PC-9 (cell line): Measurements from ENCODE around the gene MACROD1. TPM values are rescaled to one million over a fixed set of nuclear protein-coding genes. Genes with fewer than 3 reads are reported as not detected.

Source experiments
- BruUV-seq: library from RNA; stranded (reverse); fragments of 400-500 nt; replicated peaks from 2 replicates; lab custom pipeline; 2021; lab: Mats Ljungman, UMichigan
- CTCF ChIA-PET: fragments of 300-600 bp; sonication (Branson Sonifier 250); formaldehyde crosslinking; loops from one replicate; lab custom pipeline; 2022; ENCODE audit warnings: antibody characterized with exemption; lab: Charles Lee
- POLR2A ChIA-PET: fragments of 300-600 bp; sonication (Branson Sonifier 250); formaldehyde crosslinking; loops from one replicate; lab custom pipeline; 2022; ENCODE audit warnings: antibody characterized with exemption; ENCODE audit not compliant: unreplicated experiment; lab: Charles Lee
- DNase-seq, 2 experiments: peaks; one replicate each; pipeline versions ENCODE4 v3.0.0 to v3.0.0-alpha.2; 2015 to 2022; ENCODE audit warnings: mixed read lengths in 1 of 2
- H2AFZ ChIP-seq: fragments of 200-600 bp; sonication (generic); 2 replicates; pipeline ENCODE4 v1.8.1; 2017; ENCODE audit warnings: antibody characterized with exemption
- H3F3A ChIP-seq: fragments of 200-600 bp; sonication (generic); 2 replicates; pipeline ENCODE4 v1.8.1; 2017; ENCODE audit warnings: antibody characterized with exemption, mild to moderate bottlenecking, low read depth; ENCODE audit not compliant: insufficient read depth
- H3K27ac ChIP-seq: fragments of 200-600 bp; sonication (generic); 2 replicates; pipeline ENCODE4 v1.6.1; 2016; ENCODE audit warnings: mixed run types
- H3K27me3 ChIP-seq: fragments of 200-600 bp; sonication (generic); 2 replicates; pipeline ENCODE4 v1.6.1; 2016; ENCODE audit warnings: low read depth, mixed run types; ENCODE audit not compliant: insufficient read depth
- H3K36me3 ChIP-seq: fragments of 200-600 bp; sonication (generic); 2 replicates; pipeline ENCODE4 v1.6.1; 2016; ENCODE audit warnings: low read depth, mixed run types
- H3K4me1 ChIP-seq: fragments of 200-600 bp; sonication (generic); replicated peaks from 2 replicates; pipeline ENCODE4 v1.6.1; 2016; ENCODE audit warnings: mixed run types; ENCODE audit not compliant: insufficient read depth
- H3K4me2 ChIP-seq: fragments of 200-600 bp; sonication (generic); 2 replicates; pipeline ENCODE4 v1.6.1; 2017; ENCODE audit warnings: mixed run types
- H3K4me3 ChIP-seq: fragments of 200-600 bp; sonication (generic); 2 replicates; pipeline ENCODE4 v1.6.1; 2016; ENCODE audit warnings: mixed run types
- H3K79me2 ChIP-seq: fragments of 200-600 bp; sonication (generic); 2 replicates; pipeline ENCODE4 v1.6.1; 2017; ENCODE audit warnings: low read depth, mixed run types
- H3K9me2 ChIP-seq: fragments of 200-600 bp; sonication (generic); 2 replicates; pipeline ENCODE4 v1.8.1; 2017; ENCODE audit warnings: mild to moderate bottlenecking; ENCODE audit not compliant: insufficient read depth
- H3K9me3 ChIP-seq: fragments of 200-600 bp; sonication (generic); 2 replicates; pipeline ENCODE4 v1.8.1; 2016; ENCODE audit warnings: low read depth; ENCODE audit not compliant: insufficient read depth
- H4K20me1 ChIP-seq: fragments of 200-600 bp; sonication (generic); 2 replicates; pipeline ENCODE4 v1.8.1; 2017; ENCODE audit not compliant: insufficient read depth
- EZH2 ChIP-seq: fragments of 200-600 bp; sonication (generic); IDR thresholded peaks from 2 replicates; pipeline ENCODE4 v1.8.0; 2017; ENCODE audit warnings: antibody characterized with exemption, low read depth
- intact Hi-C: fragments of 100-400 bp; cut with micrococcal nuclease; formaldehyde crosslinking; loops from one replicate; pipeline ENCODE4 v1.10.0; 2022; ENCODE audit not compliant: unreplicated experiment
- total RNA-seq: library from RNA; stranded (reverse); gene quantifications from 2 replicates; pipeline ENCODE4 v1.2.3, GENCODE V29; 2021
- TF ChIP-seq, protein P1 (sequence below): fragments of 200-600 bp; sonication (generic); conservative IDR thresholded peaks from 2 replicates; pipeline ENCODE4 v1.6.1; 2017; ENCODE audit warnings: mixed run types, antibody characterized with exemption, mild to moderate bottlenecking, moderate library complexity

Gene MACROD1
- total RNA-seq, 1 experiment from 2014 or later: 41.0 TPM

DNA sequence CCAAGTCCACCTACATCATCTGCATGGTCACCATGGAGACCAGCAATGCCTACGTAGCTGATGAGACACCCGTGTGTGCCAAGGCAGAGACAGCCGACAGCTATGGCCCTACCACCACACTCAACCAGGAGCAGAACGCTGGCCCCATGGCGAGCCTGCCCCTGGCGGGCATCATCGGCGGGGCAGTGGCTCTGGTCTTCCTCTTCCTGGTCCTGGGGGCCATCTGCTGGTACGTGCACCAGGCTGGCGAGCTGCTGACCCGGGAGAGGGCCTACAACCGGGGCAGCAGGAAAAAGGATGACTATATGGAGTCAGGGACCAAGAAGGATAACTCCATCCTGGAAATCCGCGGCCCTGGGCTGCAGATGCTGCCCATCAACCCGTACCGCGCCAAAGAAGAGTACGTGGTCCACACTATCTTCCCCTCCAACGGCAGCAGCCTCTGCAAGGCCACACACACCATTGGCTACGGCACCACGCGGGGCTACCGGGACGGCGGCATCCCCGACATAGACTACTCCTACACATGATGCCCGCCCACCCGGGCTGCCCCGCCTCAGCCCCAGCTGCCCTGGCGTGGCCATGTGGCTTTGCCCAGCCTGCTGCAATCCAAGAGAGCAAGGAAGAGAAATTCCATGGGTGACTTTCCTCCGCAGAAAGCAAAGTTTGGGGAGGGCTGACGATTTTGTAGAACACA is 48.0 kb downstream of the MACROD1 start:
- Histone ChIP-seq H3K4me2 (no peak overlapping the region), H3K9me2 (no peaks in the 10 kb centered on the region), H2AFZ (no peak overlapping the region), H3K27me3 (no peaks in the 10 kb centered on the region), H3K4me1 (no peaks in the 10 kb centered on the region), H3K27ac (no peak overlapping the region), H3K9me3 (no peaks in the 10 kb centered on the region), H3K36me3 (no peaks in the 10 kb centered on the region), H4K20me1 (peaks cover 26% of the 10 kb centered on the region), H3K79me2 (no peaks in the 10 kb centered on the region), H3K4me3 (no peak overlapping the region), H3F3A (no peaks in the 10 kb centered on the region; the same call in 1 of the 2 replicates)
- TF ChIP-seq, protein P1, sequence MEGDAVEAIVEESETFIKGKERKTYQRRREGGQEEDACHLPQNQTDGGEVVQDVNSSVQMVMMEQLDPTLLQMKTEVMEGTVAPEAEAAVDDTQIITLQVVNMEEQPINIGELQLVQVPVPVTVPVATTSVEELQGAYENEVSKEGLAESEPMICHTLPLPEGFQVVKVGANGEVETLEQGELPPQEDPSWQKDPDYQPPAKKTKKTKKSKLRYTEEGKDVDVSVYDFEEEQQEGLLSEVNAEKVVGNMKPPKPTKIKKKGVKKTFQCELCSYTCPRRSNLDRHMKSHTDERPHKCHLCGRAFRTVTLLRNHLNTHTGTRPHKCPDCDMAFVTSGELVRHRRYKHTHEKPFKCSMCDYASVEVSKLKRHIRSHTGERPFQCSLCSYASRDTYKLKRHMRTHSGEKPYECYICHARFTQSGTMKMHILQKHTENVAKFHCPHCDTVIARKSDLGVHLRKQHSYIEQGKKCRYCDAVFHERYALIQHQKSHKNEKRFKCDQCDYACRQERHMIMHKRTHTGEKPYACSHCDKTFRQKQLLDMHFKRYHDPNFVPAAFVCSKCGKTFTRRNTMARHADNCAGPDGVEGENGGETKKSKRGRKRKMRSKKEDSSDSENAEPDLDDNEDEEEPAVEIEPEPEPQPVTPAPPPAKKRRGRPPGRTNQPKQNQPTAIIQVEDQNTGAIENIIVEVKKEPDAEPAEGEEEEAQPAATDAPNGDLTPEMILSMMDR: no peak
- TF ChIP-seq EZH2: no peak
- BruUV-seq: no TSS peak
- intact Hi-C loops: no loop called here
- POLR2A ChIA-PET: no interaction called here
- no peak for DNase-seq
- CTCF ChIA-PET: no interaction called here

DNA sequence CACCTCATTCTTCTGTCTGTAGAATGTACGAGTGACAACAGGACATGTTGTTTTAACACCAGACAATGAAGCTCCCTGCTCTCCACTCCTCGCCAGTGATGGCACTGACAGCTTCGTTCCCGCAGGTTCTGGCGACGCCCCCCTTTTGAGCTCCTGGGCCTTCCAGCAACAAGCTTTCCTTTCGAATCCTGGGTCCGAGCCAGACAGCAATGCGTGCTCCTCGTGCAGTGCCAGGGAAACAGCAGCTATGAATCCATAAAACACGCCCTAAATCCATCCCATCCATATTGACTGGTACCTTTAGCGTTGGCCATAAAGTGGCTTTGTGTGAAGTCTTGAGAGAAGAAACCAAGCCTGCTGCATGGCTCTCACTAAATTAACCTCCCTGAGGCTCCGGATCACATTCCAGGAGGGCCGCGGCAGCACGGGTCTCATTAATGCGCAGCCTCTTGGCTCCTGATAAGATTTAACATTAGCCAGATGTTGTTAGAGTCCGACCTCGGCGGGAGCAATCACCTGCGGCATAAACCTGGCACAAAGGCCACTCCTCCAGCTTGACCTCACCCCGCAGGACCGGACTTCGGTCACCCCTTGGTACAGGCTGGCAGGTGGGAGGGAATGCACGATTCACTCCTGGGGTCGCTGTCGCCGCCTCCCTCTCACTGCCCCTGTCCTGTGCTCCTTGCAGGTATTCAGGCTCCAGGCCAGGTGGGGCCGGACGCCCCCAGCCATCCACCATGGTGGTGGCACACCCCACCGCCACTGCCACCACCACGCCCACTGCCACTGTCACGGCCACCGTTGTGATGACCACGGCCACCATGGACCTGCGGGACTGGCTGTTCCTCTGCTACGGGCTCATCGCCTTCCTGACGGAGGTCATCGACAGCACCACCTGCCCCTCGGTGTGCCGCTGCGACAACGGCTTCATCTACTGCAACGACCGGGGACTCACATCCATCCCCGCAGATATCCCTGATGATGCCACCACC is 50.1 kb downstream of the MACROD1 start:
- no peak overlapping the region for H3K27ac ChIP-seq
- H3K4me2 ChIP-seq: no peak overlapping the region
- H2AFZ ChIP-seq: no peak overlapping the region
- BruUV-seq: no TSS peak
- DNase-seq: no peak
- TF ChIP-seq, protein P1: no peak
- TF ChIP-seq EZH2: no peak
- no peaks in the 10 kb centered on the region; the same call in 1 of the 2 replicates for H3F3A ChIP-seq
- H4K20me1 ChIP-seq: peaks cover 26% of the 10 kb centered on the region
- CTCF ChIA-PET: no interaction called here
- H3K4me3 ChIP-seq: no peak overlapping the region
- H3K9me3 ChIP-seq: no peaks in the 10 kb centered on the region
- H3K36me3 ChIP-seq: no peaks in the 10 kb centered on the region
- POLR2A ChIA-PET: interaction anchor here (0.6 kb wide), 1 partner anchor 21 kb away, joined by 6 read pairs; no protein-coding TSS in a partner anchor
- no peaks in the 10 kb centered on the region for H3K79me2 ChIP-seq
- no peaks in the 10 kb centered on the region for H3K27me3 ChIP-seq
- H3K4me1 ChIP-seq: no peaks in the 10 kb centered on the region
- no peaks in the 10 kb centered on the region for H3K9me2 ChIP-seq
- intact Hi-C loops: no loop called here

DNA sequence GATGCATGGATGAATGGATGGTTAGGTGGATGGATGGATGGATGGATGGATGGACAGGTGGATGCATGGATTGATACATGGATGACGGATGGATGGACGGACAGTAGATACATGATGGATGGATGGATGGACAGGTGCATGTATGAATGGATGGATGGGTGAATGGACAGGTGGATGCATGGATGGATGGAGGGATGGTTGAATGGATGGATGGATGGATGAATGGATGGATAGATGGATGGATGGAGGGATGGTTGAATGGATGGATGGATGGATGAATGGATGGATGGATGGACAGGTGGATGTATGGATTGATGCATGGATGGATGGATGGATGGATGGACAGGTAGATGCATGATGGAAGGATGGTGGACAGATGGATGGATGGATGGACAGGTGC is 51.7 kb downstream of the MACROD1 start:
- no peaks in the 10 kb centered on the region for H3K79me2 ChIP-seq
- BruUV-seq: no TSS peak
- intact Hi-C loops: no loop called here
- no peaks in the 10 kb centered on the region for H3K4me1 ChIP-seq
- H3K4me2 ChIP-seq: no peak overlapping the region
- no peak overlapping the region for H3K27ac ChIP-seq
- H3K9me2 ChIP-seq: no peaks in the 10 kb centered on the region
- H4K20me1 ChIP-seq: peaks cover 33% of the 10 kb centered on the region
- DNase-seq: no peak
- H3K4me3 ChIP-seq: no peak overlapping the region
- no peaks in the 10 kb centered on the region for H3K36me3 ChIP-seq
- H2AFZ ChIP-seq: no peak overlapping the region
- no peaks in the 10 kb centered on the region for H3K9me3 ChIP-seq
- no peak for TF ChIP-seq EZH2
- TF ChIP-seq, protein P1: no peak
- H3K27me3 ChIP-seq: no peaks in the 10 kb centered on the region
- ChIA-PET CTCF (no interaction called here), POLR2A (no interaction called here)
- H3F3A ChIP-seq: no peaks in the 10 kb centered on the region; the same call in 1 of the 2 replicates
